HG03097 (cell line): ENCODE data around the gene PDE11A.

Experiments
- ATAC-seq: cut with Tn5 transposase; IDR thresholded peaks from one replicate; pipeline ENCODE4 v1.9.1; 2021; ENCODE audit not compliant: unreplicated experiment, low FRiP score

PDE11A gene

GRCh38 chr2:177709986-177710401, 362.6 kb downstream of the PDE11A start:
- ATAC-seq: no peak

GRCh38 chr2:177708660-177709444, 363.7 kb downstream of the PDE11A start:
- no peak for ATAC-seq

GRCh38 chr2:177708106-177708505, 364.5 kb downstream of the PDE11A start:
- ATAC-seq: no peak

GRCh38 chr2:177705511-177706173, 366.9 kb downstream of the PDE11A start:
- ATAC-seq: no peak

GRCh38 chr2:177703159-177703558, 369.4 kb downstream of the PDE11A start:
- ATAC-seq: no peak

GRCh38 chr2:177698281-177698680, 374.3 kb downstream of the PDE11A start:
- ATAC-seq: no peak

- no peak for ATAC-seq
Observed at GRCh38 chr2:177694348-177694747, 378.2 kb downstream of the PDE11A start.

- ATAC-seq: no peak
Observed at GRCh38 chr2:177693658-177694339, 378.8 kb downstream of the PDE11A start.

- ATAC-seq: no peak
Observed at GRCh38 chr2:177692783-177693269, 379.8 kb downstream of the PDE11A start.

GRCh38 chr2:177692042-177692782, 380.4 kb downstream of the PDE11A start:
- ATAC-seq: no peak

GRCh38 chr2:177691177-177691576, 381.4 kb downstream of the PDE11A start:
- ATAC-seq: no peak

GRCh38 chr2:177689623-177690022, 383.0 kb downstream of the PDE11A start:
- ATAC-seq: no peak

- ATAC-seq: no peak
Observed at GRCh38 chr2:177688844-177689243, 383.7 kb downstream of the PDE11A start.

GRCh38 chr2:177683661-177684069, 388.9 kb downstream of the PDE11A start:
- no peak for ATAC-seq

GRCh38 chr2:177682836-177683660, 389.5 kb downstream of the PDE11A start:
- no peak for ATAC-seq

GRCh38 chr2:177682006-177682405, 390.6 kb downstream of the PDE11A start:
- no peak for ATAC-seq

- no peak for ATAC-seq
Observed at GRCh38 chr2:177680866-177681712, 391.5 kb downstream of the PDE11A start.

GRCh38 chr2:177679611-177680605, 392.7 kb downstream of the PDE11A start:
- ATAC-seq: no peak
